A549 (cell line): ENCODE results near the gene DISP2. TPM values are rescaled to one million over a fixed set of nuclear protein-coding genes. Genes with fewer than 3 reads are reported as not detected.

ENCODE experiments used
- ATAC-seq, 2 experiments: fragments of 200-7000 bp in 1 of 2; fragments of >200 bp in 1 of 2; cut with Nextera tagmentation in 1 of 2; cut with Tn5 transposase in 1 of 2; 3 replicates each; pipeline versions ENCODE4 v1.8.0 to v1.9.1; 2018 to 2020; ENCODE audit warnings: mild to moderate bottlenecking in 1 of 2, moderate library complexity in 1 of 2
- CTCF ChIA-PET: fragments of 300-600 bp; sonication (Branson Sonifier 250); formaldehyde crosslinking; extraction: SDS; loops from one replicate; lab custom pipeline; 2021; ENCODE audit warnings: antibody characterized with exemption, inconsistent platforms; lab: Yijun Ruan, JAX
- POLR2A ChIA-PET: fragments of 350-600 bp; formaldehyde crosslinking; extraction: SDS; loops from one replicate; lab custom pipeline; 2021; ENCODE audit warnings: antibody characterized with exemption, inconsistent platforms; lab: Yijun Ruan, JAX
- DNase-seq, 2 experiments: peaks; one replicate each; pipeline versions ENCODE4 v3.0.0 to v3.0.0-alpha.2; 2011 to 2016; ENCODE audit warnings: low read depth in 1 of 2, low spot score in 1 of 2
- FAIRE-seq: peaks from 2 replicates; lab custom pipeline; 2011; peaks lifted over from hg19 to GRCh38; lab: Jason Lieb, UNC
- H3K27ac ChIP-seq, 2 experiments: fragments of >200 bp; sonication (Bioruptor Twin); formaldehyde crosslinking; 3 replicates each; pipeline ENCODE4 v1.5.1; 2016 to 2017
- H3K4me1 ChIP-seq: fragments of >200 bp; sonication (Bioruptor Twin); formaldehyde crosslinking; 3 replicates; pipeline ENCODE4 v1.6.1; 2016
- H3K4me2 ChIP-seq: fragments of >200 bp; sonication (Bioruptor Twin); formaldehyde crosslinking; 3 replicates; pipeline ENCODE4 v1.6.1; 2016
- H3K4me3 ChIP-seq: fragments of >200 bp; sonication (Bioruptor Twin); formaldehyde crosslinking; 3 replicates; pipeline ENCODE4 v1.5.1; 2016
- H3K9me3 ChIP-seq: fragments of >200 bp; sonication (Bioruptor Twin); formaldehyde crosslinking; 3 replicates; pipeline ENCODE4 v1.6.1; 2016
- BHLHE40 ChIP-seq: IDR thresholded peaks from 2 replicates; pipeline ENCODE4 v1.6.1; 2012; ENCODE audit warnings: low read depth, low read length, inconsistent platforms
- CBX2 ChIP-seq: fragments of 200-600 bp; sonication (generic); IDR thresholded peaks from 2 replicates; pipeline ENCODE4 v1.6.1; 2016; ENCODE audit warnings: low read depth, mild to moderate bottlenecking, borderline replicate concordance
- CBX8 ChIP-seq: fragments of 200-600 bp; sonication (generic); IDR thresholded peaks from 2 replicates; pipeline ENCODE4 v1.6.1; 2016
- CHD4 ChIP-seq: fragments of 200-600 bp; sonication (generic); IDR thresholded peaks from 2 replicates; pipeline ENCODE4 v1.6.1; 2016; ENCODE audit warnings: antibody characterized with exemption, mild to moderate bottlenecking, borderline replicate concordance
- EP300 ChIP-seq, 2 experiments: fragments of >200 bp; sonication (Bioruptor Twin); formaldehyde crosslinking; IDR thresholded peaks; 2 replicates in 1 of 2; 3 replicates in 1 of 2; pipeline ENCODE4 v1.6.1; 2016 to 2017
- ESRRA ChIP-seq: fragments of 150-350 bp; IDR thresholded peaks from 2 replicates; pipeline ENCODE4 v1.6.1; 2014; ENCODE audit warnings: mild to moderate bottlenecking, low read length, borderline replicate concordance
- FOSB ChIP-seq: fragments of 250-450 bp; sonication (Bioruptor Pico); IDR thresholded peaks from 2 replicates; pipeline ENCODE4 v1.5.0; 2020; ENCODE audit warnings: mild to moderate bottlenecking, moderate library complexity
- FOSL2 ChIP-seq, 2 experiments: fragments of 450-650 bp in 1 of 2; fragments of >200 bp in 1 of 2; sonication (Bioruptor Twin) in 1 of 2; formaldehyde crosslinking; IDR thresholded peaks; 2 replicates each; pipeline versions ENCODE4 v1.5.0 to v1.6.1; 2016 to 2020; ENCODE audit warnings: mild to moderate bottlenecking in 1 of 2, moderate library complexity in 1 of 2
- HOXB5 ChIP-seq: fragments of 250-450 bp; sonication (Bioruptor Pico); IDR thresholded peaks from 2 replicates; pipeline ENCODE4 v1.5.0; 2020; ENCODE audit warnings: mild to moderate bottlenecking, moderate library complexity
- JUN ChIP-seq, 2 experiments: fragments of >200 bp; sonication (Bioruptor Twin); formaldehyde crosslinking; IDR thresholded peaks; 2 replicates in 1 of 2; 3 replicates in 1 of 2; pipeline ENCODE4 v1.6.1; 2016 to 2017
- KDM1A ChIP-seq: fragments of 200-600 bp; sonication (generic); IDR thresholded peaks from 2 replicates; pipeline ENCODE4 v1.6.1; 2016; ENCODE audit warnings: low read depth, mild to moderate bottlenecking
- MAFK ChIP-seq: fragments of 450-650 bp; IDR thresholded peaks from 2 replicates; pipeline ENCODE4 v1.6.1; 2014; ENCODE audit not compliant: partially characterized antibody
- MAZ ChIP-seq: fragments of 150-350 bp; IDR thresholded peaks from 2 replicates; pipeline ENCODE4 v1.6.1; 2014; ENCODE audit warnings: antibody characterized with exemption, low read depth, low read length, borderline replicate concordance
- MYC ChIP-seq: IDR thresholded peaks from 2 replicates; pipeline ENCODE4 v1.6.1; 2012; ENCODE audit warnings: mild to moderate bottlenecking, inconsistent platforms, low read length, improper control_type of control experiment, borderline replicate concordance
- NFE2L2 ChIP-seq: fragments of 150-350 bp; conservative IDR thresholded peaks from 2 replicates; pipeline ENCODE4 v1.6.1; 2014; ENCODE audit warnings: low read length
- NPAS2 ChIP-seq: fragments of 250-450 bp; sonication (Bioruptor Pico); IDR thresholded peaks from 2 replicates; pipeline ENCODE4 v1.8.0; 2022; ENCODE audit warnings: mild to moderate bottlenecking, moderate library complexity, borderline replicate concordance
- POLR2AphosphoS2 ChIP-seq: conservative IDR thresholded peaks from 2 replicates; pipeline ENCODE4 v1.6.1; 2012; ENCODE audit warnings: low read length, improper control_type of control experiment, inconsistent platforms
- RCOR1 ChIP-seq: fragments of 150-350 bp; IDR thresholded peaks from 2 replicates; pipeline ENCODE4 v1.6.1; 2014; ENCODE audit warnings: antibody characterized with exemption, low read length, low read depth
- ZC3H11A ChIP-seq: fragments of 450-650 bp; IDR thresholded peaks from 2 replicates; pipeline ENCODE4 v1.6.1; 2014; ENCODE audit warnings: antibody characterized with exemption, mild to moderate bottlenecking
- ZFP36 ChIP-seq: fragments of 450-650 bp; IDR thresholded peaks from 2 replicates; pipeline ENCODE4 v1.6.1; 2014; ENCODE audit warnings: borderline replicate concordance; ENCODE audit not compliant: partially characterized antibody
- ZNF302 ChIP-seq: fragments of 250-450 bp; sonication (Bioruptor Pico); IDR thresholded peaks from 2 replicates; pipeline ENCODE4 v1.9.0; 2021; ENCODE audit warnings: inconsistent platforms, mild to moderate bottlenecking, moderate library complexity
- ZSCAN20 ChIP-seq: fragments of 250-450 bp; sonication (Bioruptor Pico); IDR thresholded peaks from 2 replicates; pipeline ENCODE4 v1.8.0; 2022; ENCODE audit warnings: mild to moderate bottlenecking, moderate library complexity
- WGBS: methylation state at CpG from one replicate; pipeline ENCODE4 v1.1.6; 2017; ENCODE audit errors: missing lambda C conversion rate; 5-methylcytosine and 5-hydroxymethylcytosine counted together
- polyA plus RNA-seq, 4 experiments: library from polyadenylated mRNA; depleted of rRNA in 3 of 4; stranded (reverse); fragments of >200 nt; fragmentation: RNase III in 1 of 4; extraction: RNeasy Plus Mini Kit Qiagen cat#74134 plus additional on column Dnase treatment in 1 of 4; gene quantifications; 2 replicates in 3 of 4; 3 replicates in 1 of 4; pipeline ENCODE4 v1.2.3, GENCODE V29; 2011 to 2017
- TF ChIP-seq, protein P1 (sequence below): fragments of >200 bp; sonication (Bioruptor Twin); formaldehyde crosslinking; IDR thresholded peaks from 3 replicates; pipeline ENCODE4 v1.5.1; 2016
- TF ChIP-seq, protein P2 (sequence below): IDR thresholded peaks from 2 replicates; pipeline ENCODE4 v1.6.1; 2012
- TF ChIP-seq, protein P3 (sequence below): fragments of 200-600 bp; sonication (generic); IDR thresholded peaks from 2 replicates; pipeline ENCODE4 v1.6.1; 2016; ENCODE audit warnings: antibody characterized with exemption, mild to moderate bottlenecking, moderate library complexity
- TF ChIP-seq, protein P4 (sequence below): IDR thresholded peaks from 2 replicates; pipeline ENCODE4 v1.6.1; 2012; ENCODE audit warnings: low read depth, borderline replicate concordance
- TF ChIP-seq, protein P5 (sequence below): fragments of 450-650 bp; IDR thresholded peaks from 2 replicates; pipeline ENCODE4 v1.6.1; 2014; ENCODE audit warnings: antibody characterized with exemption

Gene DISP2
- polyA plus RNA-seq, 2 of the 4 experiments (the other 2 are of a cell fraction) = 0.26 to 0.56 TPM

DNA sequence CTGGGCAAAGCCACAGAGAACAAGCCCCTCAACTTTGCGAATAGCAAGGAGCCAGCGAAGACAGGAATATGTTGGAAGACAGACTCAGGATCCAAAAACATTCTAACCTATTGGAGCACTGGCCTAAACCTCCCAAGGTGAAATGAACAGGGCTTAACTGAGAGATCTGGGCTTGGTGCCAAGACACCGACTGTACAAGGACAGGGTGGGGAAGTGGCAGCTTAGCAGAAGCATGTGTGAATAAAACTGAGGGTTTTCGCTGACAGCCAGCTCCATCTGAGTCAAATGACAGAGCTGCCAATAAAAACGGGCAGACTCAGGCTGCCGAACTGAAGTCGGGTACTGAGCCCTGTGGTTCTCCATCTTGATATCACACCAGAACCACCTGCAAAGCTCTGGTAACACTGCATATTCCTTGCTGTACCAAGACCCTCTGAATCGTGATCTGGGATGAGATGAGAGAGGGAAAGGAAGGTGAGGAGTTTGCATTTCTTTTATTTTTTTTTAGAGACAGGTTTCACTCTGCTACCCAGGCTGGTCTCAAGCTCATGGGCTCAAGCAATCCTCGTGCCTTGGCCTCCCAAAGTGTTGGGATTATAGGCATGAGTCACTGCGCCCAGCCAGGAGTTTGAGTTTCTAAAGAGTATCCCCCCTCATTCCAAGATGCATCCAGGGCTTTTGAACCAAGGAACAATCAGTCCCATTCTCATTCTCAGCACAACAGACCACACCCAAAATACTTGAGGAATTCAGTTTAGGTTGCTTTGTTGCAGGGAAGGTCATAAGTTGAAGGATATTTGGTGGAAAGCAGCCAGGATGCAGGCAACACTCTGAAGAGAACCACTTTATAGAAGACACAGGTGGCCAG is 44.3 kb upstream of the DISP2 start:
- 40% methylated on average over 10 of the region's 10 CpGs for WGBS
- Histone ChIP-seq H3K9me3 (no peaks in the 10 kb centered on the region), H3K4me3 (no peak overlapping the region)
- ChIA-PET POLR2A (no interaction called here), CTCF (interaction anchor here (0.7 to 18.2 kb wide), 7 partner anchors 8 to 108 kb away, joined by 3 to 203 read pairs (median 5); partner anchors contain the start of genes ANKRD63 and INAFM2)
- no peak for TF ChIP-seq FOSL2 (IDR thresholded peaks at IDR 0.05)
- TF ChIP-seq FOSL2 (CRISPR knock-in tag; IDR thresholded peaks at IDR 0.05) = no peak
- TF ChIP-seq EP300 (IDR thresholded peaks at IDR 0.05) = no peak
- TF ChIP-seq ESRRA = no peak
- TF ChIP-seq NFE2L2 = no peak
- TF ChIP-seq, protein P1, sequence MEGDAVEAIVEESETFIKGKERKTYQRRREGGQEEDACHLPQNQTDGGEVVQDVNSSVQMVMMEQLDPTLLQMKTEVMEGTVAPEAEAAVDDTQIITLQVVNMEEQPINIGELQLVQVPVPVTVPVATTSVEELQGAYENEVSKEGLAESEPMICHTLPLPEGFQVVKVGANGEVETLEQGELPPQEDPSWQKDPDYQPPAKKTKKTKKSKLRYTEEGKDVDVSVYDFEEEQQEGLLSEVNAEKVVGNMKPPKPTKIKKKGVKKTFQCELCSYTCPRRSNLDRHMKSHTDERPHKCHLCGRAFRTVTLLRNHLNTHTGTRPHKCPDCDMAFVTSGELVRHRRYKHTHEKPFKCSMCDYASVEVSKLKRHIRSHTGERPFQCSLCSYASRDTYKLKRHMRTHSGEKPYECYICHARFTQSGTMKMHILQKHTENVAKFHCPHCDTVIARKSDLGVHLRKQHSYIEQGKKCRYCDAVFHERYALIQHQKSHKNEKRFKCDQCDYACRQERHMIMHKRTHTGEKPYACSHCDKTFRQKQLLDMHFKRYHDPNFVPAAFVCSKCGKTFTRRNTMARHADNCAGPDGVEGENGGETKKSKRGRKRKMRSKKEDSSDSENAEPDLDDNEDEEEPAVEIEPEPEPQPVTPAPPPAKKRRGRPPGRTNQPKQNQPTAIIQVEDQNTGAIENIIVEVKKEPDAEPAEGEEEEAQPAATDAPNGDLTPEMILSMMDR = no peak
- TF ChIP-seq, protein P2, sequence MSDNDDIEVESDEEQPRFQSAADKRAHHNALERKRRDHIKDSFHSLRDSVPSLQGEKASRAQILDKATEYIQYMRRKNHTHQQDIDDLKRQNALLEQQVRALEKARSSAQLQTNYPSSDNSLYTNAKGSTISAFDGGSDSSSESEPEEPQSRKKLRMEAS = no peak
- no peak for TF ChIP-seq MAZ
- TF ChIP-seq MAFK = no peak
- no peak for TF ChIP-seq MYC
- TF ChIP-seq CBX8 = no peak
- TF ChIP-seq ZSCAN20 (CRISPR knock-in tag) = no peak
- no peak for TF ChIP-seq ZC3H11A
- TF ChIP-seq, protein P3, sequence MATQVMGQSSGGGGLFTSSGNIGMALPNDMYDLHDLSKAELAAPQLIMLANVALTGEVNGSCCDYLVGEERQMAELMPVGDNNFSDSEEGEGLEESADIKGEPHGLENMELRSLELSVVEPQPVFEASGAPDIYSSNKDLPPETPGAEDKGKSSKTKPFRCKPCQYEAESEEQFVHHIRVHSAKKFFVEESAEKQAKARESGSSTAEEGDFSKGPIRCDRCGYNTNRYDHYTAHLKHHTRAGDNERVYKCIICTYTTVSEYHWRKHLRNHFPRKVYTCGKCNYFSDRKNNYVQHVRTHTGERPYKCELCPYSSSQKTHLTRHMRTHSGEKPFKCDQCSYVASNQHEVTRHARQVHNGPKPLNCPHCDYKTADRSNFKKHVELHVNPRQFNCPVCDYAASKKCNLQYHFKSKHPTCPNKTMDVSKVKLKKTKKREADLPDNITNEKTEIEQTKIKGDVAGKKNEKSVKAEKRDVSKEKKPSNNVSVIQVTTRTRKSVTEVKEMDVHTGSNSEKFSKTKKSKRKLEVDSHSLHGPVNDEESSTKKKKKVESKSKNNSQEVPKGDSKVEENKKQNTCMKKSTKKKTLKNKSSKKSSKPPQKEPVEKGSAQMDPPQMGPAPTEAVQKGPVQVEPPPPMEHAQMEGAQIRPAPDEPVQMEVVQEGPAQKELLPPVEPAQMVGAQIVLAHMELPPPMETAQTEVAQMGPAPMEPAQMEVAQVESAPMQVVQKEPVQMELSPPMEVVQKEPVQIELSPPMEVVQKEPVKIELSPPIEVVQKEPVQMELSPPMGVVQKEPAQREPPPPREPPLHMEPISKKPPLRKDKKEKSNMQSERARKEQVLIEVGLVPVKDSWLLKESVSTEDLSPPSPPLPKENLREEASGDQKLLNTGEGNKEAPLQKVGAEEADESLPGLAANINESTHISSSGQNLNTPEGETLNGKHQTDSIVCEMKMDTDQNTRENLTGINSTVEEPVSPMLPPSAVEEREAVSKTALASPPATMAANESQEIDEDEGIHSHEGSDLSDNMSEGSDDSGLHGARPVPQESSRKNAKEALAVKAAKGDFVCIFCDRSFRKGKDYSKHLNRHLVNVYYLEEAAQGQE = no peak
- TF ChIP-seq CHD4 = no peak
- TF ChIP-seq, protein P4, sequence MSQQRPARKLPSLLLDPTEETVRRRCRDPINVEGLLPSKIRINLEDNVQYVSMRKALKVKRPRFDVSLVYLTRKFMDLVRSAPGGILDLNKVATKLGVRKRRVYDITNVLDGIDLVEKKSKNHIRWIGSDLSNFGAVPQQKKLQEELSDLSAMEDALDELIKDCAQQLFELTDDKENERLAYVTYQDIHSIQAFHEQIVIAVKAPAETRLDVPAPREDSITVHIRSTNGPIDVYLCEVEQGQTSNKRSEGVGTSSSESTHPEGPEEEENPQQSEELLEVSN = no peak
- TF ChIP-seq NPAS2 (CRISPR knock-in tag) = no peak
- no peak for TF ChIP-seq ZFP36
- TF ChIP-seq, all 56 proteins: peak for 0
- no peak for FAIRE-seq
- no peak overlapping the region for H3K27ac ChIP-seq
- peaks cover 6% of the 10 kb centered on the region; the same call in 1 of the 3 replicates for H3K4me1 ChIP-seq
- DNase-seq = no peak
- H3K4me2 ChIP-seq = peak overlapping the region; percentile 15; the same call in 1 of the 3 replicates
- no peak for ATAC-seq

DNA sequence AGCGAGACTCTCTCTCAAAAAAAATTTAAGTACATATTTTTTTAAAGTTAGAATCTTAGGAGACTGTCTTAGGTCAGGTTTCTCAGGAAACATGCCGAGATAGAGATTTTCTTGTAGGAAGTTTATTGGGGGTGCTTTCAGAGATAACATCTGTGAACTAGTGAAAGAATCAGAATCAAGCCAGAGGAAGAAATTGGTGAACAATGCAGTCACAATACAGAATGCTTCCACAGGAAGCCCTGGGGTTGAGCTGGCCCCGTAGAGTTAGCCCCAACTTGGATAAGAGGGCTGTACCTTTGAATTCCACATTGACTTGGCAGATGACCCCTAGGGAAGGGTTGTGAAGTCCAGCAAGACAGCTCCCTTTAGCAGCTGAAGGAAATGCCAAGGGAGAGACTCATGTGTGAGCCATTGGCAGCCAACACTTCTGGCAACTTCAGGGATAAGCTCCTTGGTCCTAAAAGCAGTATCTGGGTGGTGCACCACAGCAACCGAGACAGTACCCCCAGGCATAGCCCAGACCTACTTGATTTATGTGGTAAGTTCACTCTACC is 43.2 kb upstream of the DISP2 start:
- Histone ChIP-seq H3K27ac (no peak overlapping the region), H3K4me1 (peaks cover 6% of the 10 kb centered on the region; the same call in 1 of the 3 replicates), H3K9me3 (no peaks in the 10 kb centered on the region), H3K4me2 (no peak overlapping the region), H3K4me3 (no peak overlapping the region)
- POLR2A ChIA-PET = no interaction called here
- 60% methylated on average over 4 of the region's 4 CpGs for WGBS
- CTCF ChIA-PET = interaction anchor here (0.8 to 18.2 kb wide), 5 partner anchors 7 to 39 kb away, joined by 3 to 203 read pairs (median 3); partner anchors contain the start of gene INAFM2
- TF ChIP-seq, protein P2 = no peak
- TF ChIP-seq ZNF302 (no peak), HOXB5 (no peak), FOSB (CRISPR knock-in tag) (no peak), NFE2L2 (no peak), ZSCAN20 (CRISPR knock-in tag) (no peak), JUN (IDR thresholded peaks at IDR 0.05) (no peak), ZC3H11A (no peak), CBX2 (no peak), KDM1A (no peak), POLR2AphosphoS2 (no peak), BHLHE40 (no peak), RCOR1 (no peak)
- TF ChIP-seq, protein P5, sequence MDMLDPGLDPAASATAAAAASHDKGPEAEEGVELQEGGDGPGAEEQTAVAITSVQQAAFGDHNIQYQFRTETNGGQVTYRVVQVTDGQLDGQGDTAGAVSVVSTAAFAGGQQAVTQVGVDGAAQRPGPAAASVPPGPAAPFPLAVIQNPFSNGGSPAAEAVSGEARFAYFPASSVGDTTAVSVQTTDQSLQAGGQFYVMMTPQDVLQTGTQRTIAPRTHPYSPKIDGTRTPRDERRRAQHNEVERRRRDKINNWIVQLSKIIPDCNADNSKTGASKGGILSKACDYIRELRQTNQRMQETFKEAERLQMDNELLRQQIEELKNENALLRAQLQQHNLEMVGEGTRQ = no peak
- no peak for ATAC-seq
- no peak for DNase-seq
- FAIRE-seq = no peak
